ENCODE data around the gene B4GALNT4.
"Not testable (repeated sequence)": the region's sequence is repeated elsewhere in the genome, so short reads cannot be mapped to it uniquely, and the experiment has no call there.

The B4GALNT4 gene

GRCh38 chr11:408154-409007 lies 39.1 kb downstream of the B4GALNT4 start:
- no peak for DNase-seq (ENCODE audit: low read depth)

- no peak for DNase-seq (ENCODE audit: low read depth)
These were observed 39.8 kb downstream of the B4GALNT4 start for GRCh38 chr11:409008-409599.

- DNase-seq (ENCODE audit: low read depth): no peak
These were observed 40.5 kb downstream of the B4GALNT4 start for GRCh38 chr11:409600-410483.

- DNase-seq (ENCODE audit: low read depth): not testable (repeated sequence)
These were observed 41.4 kb downstream of the B4GALNT4 start for GRCh38 chr11:410711-411110.

- not testable (repeated sequence) for DNase-seq (ENCODE audit: low read depth)
These were observed 42.2 kb downstream of the B4GALNT4 start for GRCh38 chr11:411520-411919.

- no peak for DNase-seq (ENCODE audit: low read depth)
These were observed 43.4 kb downstream of the B4GALNT4 start for GRCh38 chr11:412641-413119.

GRCh38 chr11:413120-414081 lies 44.1 kb downstream of the B4GALNT4 start:
- no peak for DNase-seq (ENCODE audit: low read depth)

GRCh38 chr11:414318-414857 lies 45.1 kb downstream of the B4GALNT4 start:
- DNase-seq (ENCODE audit: low read depth): no peak

- DNase-seq (ENCODE audit: low read depth): no peak
These were observed 46.3 kb downstream of the B4GALNT4 start for GRCh38 chr11:415640-416041.

GRCh38 chr11:416051-416756 lies 46.9 kb downstream of the B4GALNT4 start:
- no peak for DNase-seq (ENCODE audit: low read depth)

GRCh38 chr11:416757-417621 lies 47.7 kb downstream of the B4GALNT4 start:
- DNase-seq (ENCODE audit: low read depth): no peak

- DNase-seq (ENCODE audit: low read depth): no peak
These were observed 48.5 kb downstream of the B4GALNT4 start for GRCh38 chr11:417652-418342.

- DNase-seq (ENCODE audit: low read depth): no peak
These were observed 49.3 kb downstream of the B4GALNT4 start for GRCh38 chr11:418343-419247.

GRCh38 chr11:419248-420005 lies 50.1 kb downstream of the B4GALNT4 start:
- no peak for DNase-seq (ENCODE audit: low read depth)

GRCh38 chr11:420054-420910 lies 51.0 kb downstream of the B4GALNT4 start:
- DNase-seq (ENCODE audit: low read depth): no peak

- no peak for DNase-seq (ENCODE audit: low read depth)
These were observed 51.6 kb downstream of the B4GALNT4 start for GRCh38 chr11:420911-421321.
